GM10847 (cell line): ENCODE measurements around the gene CLASP1.

ENCODE experiments used
- POLR2A ChIP-seq: IDR thresholded peaks from 2 replicates; pipeline ENCODE4 v1.6.1; 2011; ENCODE audit not compliant: insufficient read length; ENCODE audit errors: extremely low read depth

Gene CLASP1

DNA sequence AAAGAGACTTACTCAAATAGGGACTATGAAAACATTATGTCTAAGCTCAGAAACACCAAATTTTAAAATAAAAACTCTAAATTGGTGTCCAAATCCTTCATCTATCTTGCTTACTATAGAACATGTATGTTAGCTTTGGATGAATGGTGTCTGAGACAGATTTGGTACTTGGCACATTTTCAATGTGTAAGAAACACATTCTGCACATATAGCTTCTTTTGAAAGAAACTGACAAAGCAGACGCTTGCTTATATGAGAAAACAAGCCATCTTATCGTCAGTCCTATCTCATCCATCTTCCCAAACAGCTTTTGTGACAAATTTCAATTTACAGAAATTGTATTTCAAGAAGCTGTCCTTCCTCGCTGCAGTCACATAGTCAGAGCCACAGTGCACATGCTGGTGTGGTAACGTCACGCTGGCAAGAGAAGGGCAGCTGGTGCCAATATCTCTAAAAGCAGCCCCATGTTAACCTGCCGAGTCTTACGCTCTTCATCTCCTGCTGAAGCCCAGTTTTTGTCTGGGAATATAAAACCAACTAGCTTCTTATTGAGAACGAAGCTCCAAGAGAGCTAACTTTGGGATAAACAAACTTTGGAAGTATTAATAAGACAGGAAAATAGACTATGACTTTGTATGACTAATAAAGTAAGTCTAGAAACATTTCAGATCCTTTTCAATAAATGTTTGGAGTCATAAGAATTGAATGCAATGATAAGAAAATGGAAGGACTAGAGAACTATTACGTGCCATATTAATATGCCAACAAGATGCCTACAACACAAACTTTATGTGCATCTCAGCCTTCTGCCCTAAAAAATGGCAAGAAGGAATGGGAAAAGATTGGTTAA is 289.3 kb downstream of the CLASP1 start:
- no peak for TF ChIP-seq POLR2A

DNA sequence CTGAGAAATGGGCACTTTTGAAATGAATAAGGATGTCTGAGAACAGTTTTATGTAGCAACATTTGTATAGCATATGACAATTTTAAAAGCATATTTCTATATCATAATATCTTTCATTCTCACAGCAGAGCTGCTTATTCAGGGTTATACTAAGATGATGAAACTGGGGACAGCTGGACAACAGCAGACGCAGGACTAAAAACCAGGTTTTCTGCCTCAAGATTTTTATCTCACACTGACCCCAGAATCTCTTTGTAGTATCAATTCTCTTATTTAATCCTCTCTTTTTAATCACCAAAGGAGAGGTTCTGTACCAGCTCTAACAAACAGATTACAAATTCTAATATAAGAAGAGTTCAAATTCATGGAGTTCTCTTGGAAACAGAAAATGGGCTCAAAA is 290.1 kb downstream of the CLASP1 start:
- no peak for TF ChIP-seq POLR2A

DNA sequence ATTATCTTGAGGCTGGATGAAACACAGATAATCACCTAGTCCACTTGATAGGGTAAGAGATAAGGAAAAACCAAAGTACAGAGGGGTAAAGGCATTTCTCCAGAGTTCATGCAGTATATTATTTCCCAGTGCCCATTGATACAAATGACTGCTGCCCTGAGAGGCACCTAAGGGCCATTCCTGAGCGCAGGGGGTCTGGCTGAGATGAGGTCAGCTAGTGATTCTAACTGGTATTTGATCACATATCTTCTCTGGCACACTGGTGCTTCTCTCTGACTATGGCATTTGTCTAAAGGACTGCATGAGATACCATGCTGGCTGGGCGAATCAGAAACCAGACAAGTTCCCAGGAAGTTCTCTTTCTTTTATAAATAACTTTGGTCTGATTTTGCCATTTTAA is 291.0 kb downstream of the CLASP1 start:
- TF ChIP-seq POLR2A: no peak

DNA sequence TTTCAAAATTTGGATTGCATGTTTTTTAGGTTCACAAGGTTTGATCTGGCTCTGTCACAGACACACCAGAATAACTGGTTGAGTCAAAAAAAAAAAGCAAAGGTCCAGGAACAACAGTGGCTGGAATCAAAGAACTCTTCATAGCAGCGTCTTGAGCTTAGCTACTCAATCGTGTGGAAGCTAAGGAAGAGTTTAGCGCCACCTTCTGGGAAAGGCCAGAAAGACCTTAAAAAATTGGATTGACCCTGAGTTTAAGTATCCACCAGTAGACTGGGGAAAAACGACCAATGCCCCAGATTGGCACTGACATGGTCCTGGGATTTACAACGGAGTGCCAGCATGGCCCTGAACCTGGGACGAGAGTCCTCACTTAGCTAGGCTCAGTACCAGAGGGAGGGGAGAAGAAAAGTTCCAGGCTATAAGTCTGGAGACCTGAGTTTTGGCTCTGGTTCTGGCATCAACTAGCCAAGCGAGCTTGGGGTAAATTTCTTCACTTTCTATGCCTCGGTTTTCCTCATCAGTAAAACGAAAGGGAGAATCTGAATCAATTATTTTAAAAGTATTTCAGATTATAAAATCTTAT is 293.1 kb downstream of the CLASP1 start:
- TF ChIP-seq POLR2A: no peak

DNA sequence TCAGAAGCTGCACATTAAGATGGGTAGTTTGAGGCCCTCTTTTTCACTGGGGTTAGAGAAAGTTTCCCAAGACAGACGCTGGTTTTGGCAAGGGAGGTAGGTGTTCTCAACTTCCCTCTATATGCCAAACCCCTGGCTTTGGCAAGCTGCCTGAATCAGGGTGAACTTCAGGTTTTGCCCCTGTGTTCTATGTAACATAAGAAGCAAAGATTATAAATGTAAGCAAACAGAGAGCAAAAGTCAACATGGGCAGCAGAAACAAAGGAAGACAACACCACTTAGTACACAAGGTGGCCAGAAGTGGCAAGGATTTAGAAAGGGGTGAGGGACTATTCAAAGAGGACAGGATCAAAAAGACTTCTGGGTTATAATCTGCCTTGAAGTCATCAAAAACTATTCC is 293.8 kb downstream of the CLASP1 start:
- TF ChIP-seq POLR2A: no peak

DNA sequence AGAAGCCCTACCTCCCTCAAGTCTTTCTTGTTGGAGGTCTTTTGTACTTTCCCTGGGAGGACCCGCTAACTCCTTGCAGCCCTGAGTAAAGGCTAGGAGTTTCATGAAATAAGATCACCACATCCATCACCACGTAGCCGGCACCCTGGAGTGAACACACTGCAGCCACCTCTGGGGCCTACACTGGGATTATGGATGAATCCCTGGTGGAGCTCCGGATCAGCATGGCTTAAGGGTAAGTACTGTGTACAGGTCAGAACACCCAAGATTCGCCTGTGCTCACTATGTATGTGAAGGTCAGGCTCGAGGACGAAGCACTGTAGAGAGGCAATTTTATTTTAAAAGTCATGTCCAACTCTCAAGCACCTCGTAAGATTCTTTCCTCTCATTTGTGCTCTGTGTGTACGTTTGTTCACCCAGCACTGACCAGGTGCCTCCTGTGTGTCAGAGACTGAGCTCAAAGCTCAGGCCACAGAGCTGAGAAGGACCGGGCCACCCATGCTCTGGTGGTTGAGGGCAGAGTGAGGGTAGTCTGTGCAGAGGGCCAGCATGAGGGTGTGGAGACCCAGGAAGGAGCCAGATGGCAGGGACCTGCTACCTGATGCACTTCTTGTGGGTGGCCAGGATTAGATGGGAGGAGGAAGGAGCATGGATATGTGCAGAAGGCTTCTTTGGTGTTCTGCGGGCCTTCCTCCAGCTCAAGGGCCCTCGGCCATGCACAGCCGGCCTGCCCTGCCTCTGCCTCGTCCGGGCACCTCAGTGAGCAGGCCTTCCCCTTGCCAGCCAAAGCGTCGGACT is 297.5 kb downstream of the CLASP1 start:
- no peak for TF ChIP-seq POLR2A

DNA sequence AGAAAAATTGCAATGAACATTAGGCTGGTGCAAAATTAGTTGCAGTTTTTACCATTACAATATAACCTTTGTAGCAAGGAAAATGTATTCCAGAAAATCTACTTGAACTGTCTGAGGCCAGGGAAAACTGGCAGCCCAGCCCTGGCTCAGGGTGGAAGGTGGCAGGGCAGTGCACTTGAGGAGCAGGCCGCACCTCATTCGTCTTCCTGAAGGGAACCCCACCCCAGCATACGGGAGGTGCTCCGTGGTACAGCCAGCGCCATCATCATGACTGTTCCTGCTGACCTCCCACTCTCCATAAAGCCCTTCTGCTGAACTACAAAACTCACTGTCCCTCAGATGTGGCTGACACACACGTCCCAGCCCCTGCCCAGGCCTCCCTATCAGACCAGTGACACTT is 298.4 kb downstream of the CLASP1 start:
- TF ChIP-seq POLR2A: no peak

DNA sequence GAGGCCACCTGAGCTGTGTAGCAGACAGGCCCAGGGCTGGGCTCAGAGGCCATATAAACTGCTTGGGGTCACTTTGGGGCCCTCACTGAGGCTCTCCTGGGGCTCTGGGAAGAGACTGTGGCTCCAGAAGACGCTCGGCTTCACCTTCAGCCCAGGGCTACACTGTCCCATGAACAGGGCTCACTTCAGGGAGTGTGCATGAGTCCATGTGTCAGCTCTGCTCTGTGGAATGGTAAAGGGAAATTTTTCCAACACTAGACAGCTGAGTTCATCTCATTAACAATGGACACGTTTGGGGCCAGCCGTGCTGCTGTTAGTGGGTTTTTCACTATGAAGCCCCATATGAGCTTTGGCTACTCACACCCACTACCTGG is 298.9 kb downstream of the CLASP1 start:
- TF ChIP-seq POLR2A: no peak

DNA sequence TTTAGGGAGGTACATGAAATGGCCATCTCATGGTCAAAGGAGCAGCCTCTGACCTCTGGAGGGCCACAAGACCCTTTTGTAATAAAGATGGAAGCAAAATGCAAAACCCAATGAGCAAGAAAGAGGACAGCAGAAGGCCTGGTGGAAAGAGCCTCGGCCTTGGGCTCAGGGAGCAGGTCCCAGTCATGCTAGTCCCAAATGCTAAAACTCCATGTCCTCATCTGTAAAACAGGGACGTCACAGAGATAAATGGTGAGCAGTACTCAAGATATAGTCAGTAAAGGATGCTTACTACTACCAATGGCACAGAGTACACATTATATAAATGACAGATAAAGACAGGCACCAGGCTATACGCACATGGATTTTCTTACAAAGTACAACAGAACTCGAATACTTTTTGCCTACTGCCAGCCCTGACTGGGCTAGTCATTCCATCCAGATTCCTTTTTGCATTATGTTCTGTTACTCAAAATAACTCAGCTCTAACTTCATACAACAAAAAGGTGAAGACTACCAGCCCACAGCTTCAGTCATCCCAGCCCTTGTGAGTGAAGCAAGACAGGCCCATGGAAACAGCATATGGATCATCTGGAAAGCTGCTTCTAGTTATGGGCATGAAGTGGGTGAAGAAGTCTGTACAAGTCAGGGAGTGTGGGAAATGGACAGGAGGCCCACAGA is 299.4 kb downstream of the CLASP1 start:
- TF ChIP-seq POLR2A: no peak

DNA sequence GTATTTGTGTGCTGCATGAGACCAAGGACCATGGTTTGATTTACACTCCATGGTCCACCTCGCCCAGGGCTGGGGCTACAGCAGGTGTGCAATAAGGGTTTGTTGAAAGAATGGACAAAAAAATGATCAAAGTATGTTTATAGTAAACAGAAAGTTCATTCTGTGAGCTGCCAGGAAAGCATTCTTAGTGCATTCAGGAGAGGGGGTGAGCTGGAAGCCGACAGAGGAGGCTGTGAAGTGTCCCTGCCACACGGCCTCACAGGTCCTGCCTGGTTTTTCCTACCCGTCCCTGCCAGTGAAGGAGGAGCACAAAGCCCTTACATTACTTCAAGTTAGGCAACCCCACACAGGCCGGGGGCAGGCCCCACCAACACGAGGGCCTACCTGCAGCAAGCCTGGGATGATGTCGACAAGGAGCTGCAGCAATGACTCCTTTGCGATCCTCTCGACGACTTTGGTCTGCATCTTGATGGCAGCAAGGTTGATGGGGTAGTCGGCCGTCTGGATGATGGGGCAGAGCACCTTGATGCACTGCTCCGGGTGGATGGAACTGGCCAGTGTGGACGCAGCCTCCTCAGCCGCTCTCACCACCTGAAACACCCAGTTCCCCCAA is 301.0 kb downstream of the CLASP1 start:
- TF ChIP-seq POLR2A: no peak

DNA sequence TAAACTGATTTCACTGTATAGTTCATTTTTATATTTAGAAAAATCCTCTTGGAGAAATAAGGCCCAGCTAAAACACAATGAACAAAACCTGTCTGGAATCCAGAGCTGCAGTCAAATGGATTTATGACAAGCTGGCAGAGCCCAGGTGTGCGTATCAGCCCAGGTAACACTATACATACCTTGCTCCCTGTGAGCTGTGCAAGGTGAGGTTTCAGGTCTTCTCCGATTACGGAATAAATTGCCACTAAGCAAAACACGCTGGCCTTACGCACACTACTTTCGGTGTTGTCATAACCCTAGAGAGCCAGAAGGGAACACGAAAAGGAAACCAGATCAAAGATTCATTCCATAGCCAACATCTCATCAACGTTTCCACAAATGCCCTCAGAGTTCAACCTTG is 302.4 kb downstream of the CLASP1 start:
- no peak for TF ChIP-seq POLR2A

DNA sequence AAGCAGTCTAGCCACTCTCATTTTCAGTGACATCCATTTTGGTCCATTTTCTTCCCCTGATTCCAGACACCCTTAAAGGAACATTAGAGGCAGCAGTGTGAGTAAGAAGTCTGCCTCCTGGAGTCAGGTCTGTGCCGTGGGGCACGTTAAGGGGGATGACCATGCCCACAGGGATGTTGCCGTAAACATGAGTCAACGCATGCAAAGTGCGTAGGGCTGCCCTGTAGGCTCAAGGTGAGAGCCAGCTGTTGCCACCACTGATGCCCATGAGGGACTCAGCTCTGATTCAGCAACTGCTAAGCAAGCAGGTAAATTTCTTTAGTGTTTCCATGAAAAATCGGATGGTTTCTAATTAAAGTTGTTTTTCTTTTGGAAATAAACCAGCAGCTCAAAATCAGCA is 302.9 kb downstream of the CLASP1 start:
- TF ChIP-seq POLR2A: no peak

DNA sequence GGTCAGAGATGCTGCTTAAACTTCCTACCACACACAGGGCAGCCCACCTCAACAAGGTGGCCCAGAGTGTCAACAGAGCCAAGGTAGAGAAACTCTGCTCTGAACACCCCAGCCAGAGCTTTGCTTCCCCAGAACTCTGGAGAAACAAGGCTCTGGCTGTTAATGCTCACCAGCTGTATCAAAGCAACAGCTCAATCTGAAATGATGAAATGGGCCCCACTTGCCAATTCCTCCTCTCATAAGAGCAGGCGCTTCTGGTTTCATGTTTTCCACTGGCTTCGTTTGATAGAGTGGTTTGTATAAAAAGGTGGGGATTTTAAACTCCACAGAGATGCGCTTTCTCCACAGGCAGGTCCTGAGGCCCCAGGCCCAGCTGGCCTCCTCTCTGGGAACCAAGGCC is 303.4 kb downstream of the CLASP1 start:
- no peak for TF ChIP-seq POLR2A

DNA sequence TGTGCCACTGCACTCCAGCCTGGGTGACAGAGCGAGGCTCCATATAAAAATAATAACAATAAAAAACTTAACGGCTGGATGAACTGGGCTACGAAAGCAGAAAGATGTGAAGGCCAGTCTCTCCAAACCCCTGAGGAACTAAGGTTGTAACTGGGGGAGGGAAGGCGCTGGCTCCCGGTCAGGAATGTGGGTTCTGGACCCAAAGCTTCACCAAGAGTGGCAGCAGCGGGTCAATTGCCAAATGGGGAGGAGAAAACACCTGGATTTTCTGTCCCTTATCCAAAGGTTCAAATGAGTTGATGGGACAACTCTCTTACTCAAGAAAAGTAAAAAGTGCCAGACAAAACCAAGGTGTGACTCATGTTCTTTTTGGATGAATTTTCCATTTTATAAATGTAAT is 304.2 kb downstream of the CLASP1 start:
- TF ChIP-seq POLR2A: no peak

DNA sequence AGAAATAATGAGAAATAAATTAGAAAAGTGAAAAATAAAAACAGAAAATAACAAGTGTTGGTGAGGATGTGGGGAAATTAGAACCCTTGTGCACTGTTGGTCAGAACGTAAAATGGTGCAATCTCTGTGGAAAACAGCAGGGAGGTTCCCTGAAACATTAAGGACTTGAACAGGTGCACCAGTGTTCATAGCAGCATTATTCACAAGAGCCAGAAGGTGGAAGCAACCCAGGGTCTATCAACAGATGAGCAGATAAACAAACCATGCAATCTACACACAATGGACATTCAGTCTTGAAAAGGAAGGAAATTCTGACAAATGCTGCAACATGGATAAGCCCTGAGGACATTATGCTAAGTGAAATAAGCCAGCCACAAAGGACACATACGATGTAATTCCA is 306.1 kb downstream of the CLASP1 start:
- TF ChIP-seq POLR2A: no peak

DNA sequence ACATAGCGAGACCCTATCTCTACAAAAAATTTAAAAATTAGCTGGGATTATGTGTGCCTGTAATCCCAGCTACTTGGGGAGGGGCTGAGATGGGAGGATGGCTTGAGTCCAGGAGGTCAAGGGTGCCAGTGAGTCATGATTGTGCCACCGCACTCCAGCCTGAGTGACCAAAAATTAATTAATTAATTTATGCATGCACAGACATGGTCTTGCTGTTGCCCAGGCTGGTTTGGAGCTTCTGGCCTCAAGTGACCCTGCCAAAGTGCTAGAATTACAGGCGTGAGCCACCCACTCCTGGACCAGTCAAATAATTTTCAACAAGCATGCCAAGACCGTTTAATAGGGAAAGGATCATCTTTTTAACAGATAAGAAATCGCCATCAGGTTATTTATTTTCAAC is 306.5 kb downstream of the CLASP1 start:
- TF ChIP-seq POLR2A: no peak

DNA sequence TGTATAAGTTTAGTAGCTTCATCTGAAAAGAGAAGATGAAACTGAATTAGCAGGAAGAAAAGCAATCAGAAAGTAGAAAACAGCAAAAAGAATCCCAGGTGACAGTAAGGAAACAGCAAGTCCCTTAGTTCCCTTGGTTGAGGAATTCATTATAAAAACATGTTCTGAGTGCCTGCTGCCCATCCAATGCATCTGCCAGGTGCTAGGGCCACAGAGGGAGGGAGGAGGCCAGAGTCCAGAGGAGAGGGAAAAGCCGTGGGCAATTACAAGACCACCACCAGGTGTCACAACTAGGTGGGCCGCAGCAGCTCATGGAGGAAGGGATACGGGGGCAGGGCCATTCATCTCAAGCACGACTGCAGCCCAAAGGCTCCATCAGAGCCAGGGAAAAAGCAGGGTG is 308.3 kb downstream of the CLASP1 start:
- no peak for TF ChIP-seq POLR2A
